Neural progenitor cell (in vitro differentiated cells): Measurements from ENCODE around the gene PPM1L. TPM values are rescaled to one million over a fixed set of nuclear protein-coding genes. Genes with fewer than 3 reads are reported as not detected.
A peak's percentile ranks its signal among the peaks of the same experiment; 100 is the strongest.

ENCODE experiments used
- DNase-seq: peaks from one replicate; pipeline ENCODE4 v3.0.0-alpha.2; 2016; ENCODE audit warnings: low spot score
- H2AFZ ChIP-seq: fragments of 200-600 bp; sonication (generic); replicated peaks from 2 replicates; pipeline ENCODE4 v1.6.1; 2016; ENCODE audit warnings: antibody characterized with exemption
- H3F3A ChIP-seq: fragments of 200-600 bp; sonication (generic); 2 replicates; pipeline ENCODE4 v1.6.1; 2016; ENCODE audit warnings: antibody characterized with exemption, low read depth
- H3K27ac ChIP-seq: fragments of 200-600 bp; sonication (generic); 2 replicates; pipeline ENCODE4 v1.5.1; 2016; ENCODE audit warnings: mild to moderate bottlenecking
- H3K27me3 ChIP-seq: fragments of 200-600 bp; sonication (generic); 2 replicates; pipeline ENCODE4 v1.6.1; 2016; ENCODE audit warnings: mild to moderate bottlenecking, moderate library complexity
- H3K36me3 ChIP-seq: fragments of 200-600 bp; sonication (generic); 2 replicates; pipeline ENCODE4 v1.5.1; 2016
- H3K4me1 ChIP-seq: fragments of 200-600 bp; sonication (generic); 2 replicates; pipeline ENCODE4 v1.6.1; 2016; ENCODE audit warnings: mixed run types
- H3K4me2 ChIP-seq: fragments of 200-600 bp; sonication (generic); 2 replicates; pipeline ENCODE4 v1.6.1; 2016
- H3K4me3 ChIP-seq: fragments of 200-600 bp; sonication (generic); 2 replicates; pipeline ENCODE4 v1.5.1; 2016
- H3K79me2 ChIP-seq: fragments of 200-600 bp; sonication (generic); 2 replicates; pipeline ENCODE4 v1.6.1; 2016; ENCODE audit warnings: low read depth
- H3K9ac ChIP-seq: fragments of 200-600 bp; sonication (generic); 2 replicates; pipeline ENCODE4 v1.6.1; 2016
- H3K9me3 ChIP-seq: fragments of 200-600 bp; sonication (generic); 2 replicates; pipeline ENCODE4 v1.5.1; 2016; ENCODE audit warnings: low read depth
- H4K20me1 ChIP-seq: fragments of 200-600 bp; sonication (generic); 2 replicates; pipeline ENCODE4 v1.6.1; 2016; ENCODE audit warnings: low read depth
- H3K27ac Mint-ChIP-seq: 3 replicates; pipeline ENCODE4 v1.8.0; 2021; ENCODE audit warnings: mixed read lengths
- H3K27me3 Mint-ChIP-seq: 2 replicates; pipeline ENCODE4 v1.8.0; 2022; ENCODE audit warnings: low read depth, mild to moderate bottlenecking, inconsistent platforms, moderate library complexity, mixed read lengths; ENCODE audit not compliant: insufficient read depth
- H3K36me3 Mint-ChIP-seq: 3 replicates; pipeline ENCODE4 v1.8.0; 2021; ENCODE audit warnings: mixed read lengths
- H3K4me1 Mint-ChIP-seq: 3 replicates; pipeline ENCODE4 v1.8.0; 2021; ENCODE audit warnings: mixed read lengths
- H3K4me3 Mint-ChIP-seq: 3 replicates; pipeline ENCODE4 v1.8.0; 2021; ENCODE audit warnings: mild to moderate bottlenecking, moderate library complexity, mixed read lengths
- H3K9me3 Mint-ChIP-seq: 3 replicates; pipeline ENCODE4 v1.8.0; 2020; ENCODE audit warnings: mixed read lengths
- EZH2 ChIP-seq: fragments of 200-600 bp; sonication (generic); IDR thresholded peaks from 2 replicates; pipeline ENCODE4 v1.6.1; 2017; ENCODE audit warnings: antibody characterized with exemption, mild to moderate bottlenecking, moderate library complexity
- EZH2phosphoT487 ChIP-seq: fragments of 200-600 bp; sonication (generic); IDR thresholded peaks from 2 replicates; pipeline ENCODE4 v1.6.1; 2017; ENCODE audit warnings: antibody characterized with exemption
- total RNA-seq: library from RNA; depleted of rRNA; stranded (reverse); fragments of >200 nt; gene quantifications from 2 replicates; pipeline ENCODE4 v1.2.3, GENCODE V29; 2015; ENCODE audit warnings: low replicate concordance
- TF ChIP-seq, protein P1 (sequence below): fragments of 200-600 bp; sonication (generic); IDR thresholded peaks from 2 replicates; pipeline ENCODE4 v1.5.1; 2017; ENCODE audit warnings: antibody characterized with exemption, mild to moderate bottlenecking

The PPM1L gene
- total RNA-seq, 1 donor from 2014 or later = 16.5 TPM

DNA sequence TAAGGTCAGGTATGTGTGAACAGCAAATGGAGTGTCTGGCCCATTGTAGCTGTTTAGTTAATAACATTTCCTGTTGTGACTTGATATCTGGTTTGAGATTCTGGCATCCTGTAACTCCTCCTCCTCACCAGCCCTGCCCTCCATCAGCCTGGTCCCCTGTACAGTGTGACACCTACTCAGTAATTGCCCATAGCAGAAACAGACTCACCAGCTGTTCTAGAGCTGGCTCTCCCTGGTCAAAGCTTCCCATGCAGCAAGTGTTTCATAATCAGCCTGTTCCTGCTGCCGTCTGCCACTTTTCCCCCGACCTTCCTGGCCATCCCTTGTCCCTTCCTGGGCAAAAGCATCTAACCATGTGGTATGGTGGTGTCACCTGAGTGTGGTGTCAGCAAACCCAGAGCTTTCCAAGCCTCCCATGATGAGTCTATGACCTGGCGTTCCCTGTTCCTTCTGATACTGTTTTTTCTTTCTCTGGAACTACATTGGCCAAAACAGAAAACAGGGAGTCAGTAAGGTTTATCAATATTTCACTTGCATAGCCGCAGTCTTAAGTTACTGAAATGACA, 293.7 kb downstream of the PPM1L start:
- Mint-ChIP-seq H3K27ac (no peak overlapping the region), H3K9me3 (peaks cover 9% of the 10 kb centered on the region), H3K27me3 (no peaks in the 10 kb centered on the region), H3K4me3 (no peak overlapping the region), H3K36me3 (peaks cover 5% of the 10 kb centered on the region), H3K4me1 (no peaks in the 10 kb centered on the region)
- Histone ChIP-seq H4K20me1 (no peaks in the 10 kb centered on the region), H3K27ac (no peak overlapping the region), H2AFZ (no peak overlapping the region), H3K4me2 (no peak overlapping the region), H3F3A (no peaks in the 10 kb centered on the region), H3K9me3 (no peaks in the 10 kb centered on the region), H3K27me3 (no peaks in the 10 kb centered on the region), H3K36me3 (no peaks in the 10 kb centered on the region), H3K9ac (no peak overlapping the region), H3K4me1 (no peaks in the 10 kb centered on the region), H3K79me2 (no peaks in the 10 kb centered on the region), H3K4me3 (no peak overlapping the region)
- TF ChIP-seq EZH2phosphoT487 = no peak
- no peak for DNase-seq

DNA sequence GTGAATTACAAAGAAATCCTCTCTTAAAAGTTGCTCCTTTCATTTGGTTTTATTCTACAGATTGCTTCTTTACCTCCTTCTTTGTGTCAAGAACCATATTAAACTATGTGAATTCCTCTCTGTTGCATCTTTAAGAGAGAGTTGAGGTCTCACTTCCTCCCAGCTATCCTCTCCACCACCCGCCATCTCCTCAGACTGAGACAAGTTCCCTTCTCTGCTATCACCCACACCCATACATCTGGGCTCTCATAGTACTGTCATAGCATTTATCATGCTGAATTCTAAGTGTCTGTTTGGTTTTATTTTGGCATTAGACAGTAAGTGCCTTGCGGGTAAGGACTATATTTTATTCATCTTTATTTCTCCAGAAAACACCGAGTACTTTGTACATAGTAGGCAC, 294.9 kb downstream of the PPM1L start:
- H3K36me3 Mint-ChIP-seq = no peaks in the 10 kb centered on the region
- no peak overlapping the region for H3K4me3 Mint-ChIP-seq
- Histone ChIP-seq H3K79me2 (no peaks in the 10 kb centered on the region), H4K20me1 (no peaks in the 10 kb centered on the region), H3K4me3 (no peak overlapping the region), H3K36me3 (no peaks in the 10 kb centered on the region), H3K27ac (no peak overlapping the region), H3K27me3 (no peaks in the 10 kb centered on the region), H2AFZ (no peak overlapping the region), H3K9me3 (no peaks in the 10 kb centered on the region), H3F3A (no peaks in the 10 kb centered on the region), H3K9ac (no peak overlapping the region), H3K4me1 (no peaks in the 10 kb centered on the region), H3K4me2 (no peak overlapping the region)
- H3K27ac Mint-ChIP-seq = no peak overlapping the region
- H3K4me1 Mint-ChIP-seq = no peaks in the 10 kb centered on the region
- no peak for DNase-seq
- no peaks in the 10 kb centered on the region for H3K27me3 Mint-ChIP-seq
- TF ChIP-seq EZH2phosphoT487 (no peak), EZH2 (no peak)
- TF ChIP-seq, protein P1, sequence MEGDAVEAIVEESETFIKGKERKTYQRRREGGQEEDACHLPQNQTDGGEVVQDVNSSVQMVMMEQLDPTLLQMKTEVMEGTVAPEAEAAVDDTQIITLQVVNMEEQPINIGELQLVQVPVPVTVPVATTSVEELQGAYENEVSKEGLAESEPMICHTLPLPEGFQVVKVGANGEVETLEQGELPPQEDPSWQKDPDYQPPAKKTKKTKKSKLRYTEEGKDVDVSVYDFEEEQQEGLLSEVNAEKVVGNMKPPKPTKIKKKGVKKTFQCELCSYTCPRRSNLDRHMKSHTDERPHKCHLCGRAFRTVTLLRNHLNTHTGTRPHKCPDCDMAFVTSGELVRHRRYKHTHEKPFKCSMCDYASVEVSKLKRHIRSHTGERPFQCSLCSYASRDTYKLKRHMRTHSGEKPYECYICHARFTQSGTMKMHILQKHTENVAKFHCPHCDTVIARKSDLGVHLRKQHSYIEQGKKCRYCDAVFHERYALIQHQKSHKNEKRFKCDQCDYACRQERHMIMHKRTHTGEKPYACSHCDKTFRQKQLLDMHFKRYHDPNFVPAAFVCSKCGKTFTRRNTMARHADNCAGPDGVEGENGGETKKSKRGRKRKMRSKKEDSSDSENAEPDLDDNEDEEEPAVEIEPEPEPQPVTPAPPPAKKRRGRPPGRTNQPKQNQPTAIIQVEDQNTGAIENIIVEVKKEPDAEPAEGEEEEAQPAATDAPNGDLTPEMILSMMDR = no peak
- peaks cover 2% of the 10 kb centered on the region for H3K9me3 Mint-ChIP-seq

DNA sequence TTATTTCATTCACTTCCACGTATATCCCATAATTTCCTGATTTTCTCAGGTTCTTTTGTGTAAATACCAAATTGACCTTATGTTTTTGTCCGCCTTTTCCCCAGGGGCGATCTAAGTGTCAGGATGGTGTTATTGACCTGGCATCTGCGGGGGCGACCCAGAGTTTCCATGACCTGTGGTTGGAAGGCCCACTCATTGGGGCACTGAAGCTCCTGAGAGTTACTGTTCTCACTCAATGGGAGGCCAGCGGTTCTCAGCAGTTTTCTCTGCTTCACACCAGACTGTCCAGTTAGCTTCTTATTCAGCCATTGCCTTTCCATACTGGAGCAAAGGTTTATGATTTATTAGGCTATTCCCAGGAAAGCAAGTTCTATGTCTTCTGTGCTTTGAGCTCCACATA, 295.8 kb downstream of the PPM1L start:
- Histone ChIP-seq H3K9ac (no peak overlapping the region), H3K4me3 (no peak overlapping the region), H3K4me1 (no peaks in the 10 kb centered on the region), H4K20me1 (no peaks in the 10 kb centered on the region), H3K27me3 (no peaks in the 10 kb centered on the region), H3F3A (no peaks in the 10 kb centered on the region), H3K79me2 (no peaks in the 10 kb centered on the region), H2AFZ (no peak overlapping the region), H3K36me3 (no peaks in the 10 kb centered on the region), H3K4me2 (no peak overlapping the region), H3K27ac (no peak overlapping the region), H3K9me3 (no peaks in the 10 kb centered on the region)
- Mint-ChIP-seq H3K4me1 (no peaks in the 10 kb centered on the region), H3K27ac (peak overlapping the region; percentile 37), H3K4me3 (no peak overlapping the region), H3K36me3 (no peaks in the 10 kb centered on the region), H3K27me3 (no peaks in the 10 kb centered on the region), H3K9me3 (peaks cover 2% of the 10 kb centered on the region)
- no peak for DNase-seq
- TF ChIP-seq EZH2phosphoT487 = no peak
- TF ChIP-seq, protein P1 = no peak
- no peak for TF ChIP-seq EZH2

DNA sequence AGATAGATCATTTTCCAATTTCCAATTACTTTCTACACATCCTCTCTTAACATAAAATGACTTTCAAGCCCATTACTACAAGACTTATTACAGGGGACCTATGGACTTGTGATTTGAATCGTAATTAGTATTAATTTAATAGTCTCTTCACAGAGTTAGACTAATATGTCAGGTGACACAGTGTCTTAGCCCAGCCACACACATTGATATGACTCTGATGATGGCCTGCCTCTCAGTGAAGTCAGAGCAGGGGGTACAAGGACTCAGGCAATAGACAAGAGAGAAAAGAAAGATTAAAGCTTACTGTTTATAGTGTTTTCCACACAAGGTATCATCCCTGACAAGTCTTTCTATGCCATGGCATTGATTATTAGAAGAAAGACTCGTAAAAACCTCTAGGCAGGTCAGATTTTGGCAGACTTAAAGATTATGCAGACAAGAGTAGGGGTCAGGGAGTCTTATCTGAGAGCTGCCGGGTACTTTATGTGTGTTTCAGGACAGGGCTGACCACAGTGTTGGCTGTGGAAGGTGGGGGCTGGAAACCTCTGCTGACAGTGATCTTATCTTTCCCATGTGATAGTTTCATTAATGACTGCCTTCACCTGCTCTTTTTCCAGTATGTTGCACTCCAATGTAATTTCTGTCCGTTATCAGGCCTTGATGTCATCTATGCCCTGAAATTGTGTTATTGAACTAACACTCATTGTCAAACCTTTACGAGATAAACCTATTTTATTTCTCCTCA, 299.0 kb downstream of the PPM1L start:
- no peak overlapping the region for H3K27ac ChIP-seq
- Mint-ChIP-seq H3K27me3 (no peaks in the 10 kb centered on the region), H3K36me3 (no peaks in the 10 kb centered on the region), H3K9me3 (no peaks in the 10 kb centered on the region), H3K4me1 (no peaks in the 10 kb centered on the region), H3K4me3 (no peak overlapping the region), H3K27ac (no peak overlapping the region)
- H3K4me3 ChIP-seq = no peak overlapping the region
- H3K4me1 ChIP-seq = no peaks in the 10 kb centered on the region
- no peaks in the 10 kb centered on the region for H4K20me1 ChIP-seq
- no peak for DNase-seq
- H2AFZ ChIP-seq = no peak overlapping the region
- H3K36me3 ChIP-seq = no peaks in the 10 kb centered on the region
- H3K27me3 ChIP-seq = no peaks in the 10 kb centered on the region
- H3K9me3 ChIP-seq = no peaks in the 10 kb centered on the region
- no peaks in the 10 kb centered on the region for H3K79me2 ChIP-seq
- no peaks in the 10 kb centered on the region for H3F3A ChIP-seq
- TF ChIP-seq, protein P1 = no peak
- TF ChIP-seq EZH2 (no peak), EZH2phosphoT487 (no peak)
- no peak overlapping the region for H3K9ac ChIP-seq
- no peak overlapping the region for H3K4me2 ChIP-seq
